Subcutaneous adipose tissue (tissue), 4 donors: ENCODE data around the gene WDR93. TPM values are rescaled to one million over a fixed set of nuclear protein-coding genes. Genes with fewer than 3 reads are reported as not detected.

Experiments used
- CTCF ChIP-seq: fragments of 450-650 bp; IDR thresholded peaks from one replicate; pipeline ENCODE4 v1.5.1; 2016; ENCODE audit warnings: low read depth, mild to moderate bottlenecking, control low read depth, antibody characterized with exemption, moderate library complexity
- total RNA-seq, 4 donors: library from RNA; depleted of rRNA; stranded (reverse); fragments of >200 nt; gene quantifications; one replicate each; pipeline ENCODE4 v1.1.0, GENCODE V29; 2016

The WDR93 gene
- total RNA-seq, 4 donors from 2014 or later: 0.57 to 1.8 (median 0.85) TPM; not detected in 1

DNA sequence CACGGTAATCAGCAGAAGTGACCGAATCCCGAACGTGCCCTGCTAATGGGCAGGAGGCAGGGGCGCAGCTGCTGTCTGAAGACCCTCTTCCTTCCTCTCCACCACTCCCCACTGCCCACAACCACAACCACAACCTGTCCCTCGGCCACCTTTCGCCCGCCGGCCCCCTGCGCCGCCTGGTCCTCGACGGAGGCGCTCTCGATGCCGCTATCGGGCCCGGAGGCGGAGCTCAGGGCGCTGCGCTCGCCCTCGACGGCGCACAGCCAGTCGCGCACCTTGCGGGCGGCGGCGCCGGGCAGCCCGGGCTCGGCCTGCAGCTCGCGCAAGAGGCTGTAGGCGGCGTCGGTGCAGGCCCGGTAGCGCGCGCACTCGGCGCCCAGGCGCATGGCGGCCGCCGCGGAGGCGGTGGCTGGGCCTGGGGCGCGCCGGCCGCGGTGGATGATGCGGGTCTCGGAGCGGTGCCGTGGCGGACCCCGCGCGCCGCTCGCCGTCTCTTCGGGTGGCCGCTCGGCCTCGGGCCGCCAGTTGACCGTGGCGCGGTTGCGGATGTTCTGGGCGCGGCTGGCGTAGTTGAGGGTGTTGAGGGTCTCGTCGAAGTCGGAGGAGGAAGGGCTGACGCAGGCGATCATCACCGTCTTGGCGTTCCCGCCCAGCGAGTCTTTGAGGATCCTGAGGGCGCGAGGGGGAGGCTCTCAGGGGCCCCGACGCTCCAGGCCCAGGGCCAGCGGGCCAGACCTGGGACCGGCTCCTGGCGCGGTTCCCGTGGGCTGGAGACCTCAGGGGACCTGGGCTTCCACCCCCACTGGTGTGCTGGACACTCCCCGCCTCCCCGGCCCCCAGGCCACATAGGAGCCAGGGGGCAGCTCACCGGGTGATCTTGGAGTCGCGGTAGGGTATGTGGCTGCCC lies 42.3 kb upstream of the WDR93 start:
- TF ChIP-seq CTCF: no peak

DNA sequence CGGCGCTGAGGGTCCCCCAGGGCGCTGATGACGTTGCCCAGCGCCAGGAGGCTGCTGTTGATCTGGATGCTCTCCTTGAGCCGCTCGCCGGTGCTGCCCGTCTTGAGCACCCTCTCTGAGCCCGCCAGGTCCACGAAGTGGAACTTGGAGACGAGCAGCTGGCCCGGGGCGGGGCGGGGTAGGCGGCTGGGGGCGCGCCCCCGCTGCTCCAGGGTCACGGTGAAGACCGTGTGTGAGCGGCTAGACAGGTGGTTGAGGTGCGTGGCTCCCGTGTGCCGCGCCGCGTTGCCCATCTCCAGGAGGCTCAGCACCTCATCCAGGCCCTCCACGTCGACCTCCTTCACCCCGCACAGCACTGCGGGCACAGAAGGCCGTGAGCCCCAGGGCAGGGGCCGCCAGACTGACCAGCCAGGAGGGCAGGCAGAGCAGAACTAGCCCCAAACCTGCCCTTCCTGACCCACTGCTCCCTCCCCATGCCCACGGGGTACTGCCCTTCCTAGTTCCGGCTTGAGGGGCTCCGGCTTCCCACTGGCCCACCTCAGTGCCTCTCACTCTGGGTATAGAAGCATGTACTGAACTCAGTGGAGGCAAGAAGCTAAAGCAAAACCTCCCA lies 41.5 kb upstream of the WDR93 start:
- TF ChIP-seq CTCF: no peak

GRCh38 chr15:89649716-89650115 lies 40.9 kb upstream of the WDR93 start:
- TF ChIP-seq CTCF: no peak

- TF ChIP-seq CTCF: no peak
Measured at GRCh38 chr15:89652131-89652530, 38.5 kb upstream of the WDR93 start.

DNA sequence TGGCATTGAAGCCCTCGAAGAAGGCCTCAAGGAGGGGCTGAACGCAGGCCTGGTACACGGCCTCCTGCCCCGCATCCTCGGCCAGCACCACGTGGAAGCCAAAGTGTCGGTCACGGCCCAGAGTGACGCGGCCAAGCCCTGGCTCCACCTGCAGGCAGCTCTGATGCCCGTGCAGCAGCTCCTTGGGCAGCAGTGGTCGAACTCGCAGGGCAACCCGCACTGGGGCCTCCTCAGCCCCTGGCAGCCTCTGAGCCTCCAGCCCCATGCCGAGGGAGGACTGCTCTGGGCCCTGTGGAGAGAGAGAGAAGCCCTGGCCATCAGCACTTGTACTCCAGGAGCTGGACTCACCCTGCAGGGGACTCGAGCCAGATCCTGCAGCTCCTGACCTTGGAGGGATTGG lies 37.9 kb upstream of the WDR93 start:
- no peak for TF ChIP-seq CTCF

GRCh38 chr15:89653578-89653977 lies 37.0 kb upstream of the WDR93 start:
- no peak for TF ChIP-seq CTCF

DNA sequence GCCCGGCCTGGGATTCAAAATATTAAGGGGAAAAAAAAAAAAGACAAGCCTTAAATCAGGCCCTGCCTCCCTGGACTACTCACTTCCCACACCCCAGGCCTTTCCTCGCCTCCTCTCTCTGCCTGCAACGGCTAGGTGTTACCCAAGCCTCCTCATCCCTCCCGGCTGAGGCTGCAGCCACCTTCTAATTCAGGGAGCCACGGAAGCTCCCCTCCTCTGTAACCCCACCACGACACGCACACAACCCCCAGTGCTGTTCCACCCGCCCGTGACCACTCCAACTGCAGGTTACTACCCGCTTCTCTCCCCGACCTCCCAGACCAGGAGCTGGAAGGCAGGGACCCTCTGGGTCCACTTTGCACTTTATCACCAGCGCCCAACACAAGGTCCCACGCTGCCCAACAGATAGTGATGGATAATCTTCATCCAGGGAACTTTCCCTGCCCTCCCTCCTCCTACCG lies 36.3 kb upstream of the WDR93 start:
- TF ChIP-seq CTCF: no peak
